OCI-M2 (cell line): Measurements from ENCODE around the gene PLPP1.
"Not testable (repeated sequence)": the region's sequence is repeated elsewhere in the genome, so short reads cannot be mapped to it uniquely, and the experiment has no call there.

Experiments used
- DNase-seq: peaks from one replicate; lab custom pipeline; 2025; ENCODE audit not compliant: unreplicated experiment; lab: John Stamatoyannopoulos, UW

The PLPP1 gene

GRCh38 chr5:55546947-55547346 lies 12.2 kb upstream of the PLPP1 start:
- no peak for DNase-seq

- DNase-seq = no peak
Observed at GRCh38 chr5:55544341-55544740, 9.6 kb upstream of the PLPP1 start.

- DNase-seq = no peak
Observed at GRCh38 chr5:55541056-55541635, 6.4 kb upstream of the PLPP1 start.

GRCh38 chr5:55540525-55540924 lies 5.8 kb upstream of the PLPP1 start:
- no peak for DNase-seq

GRCh38 chr5:55540024-55540423 lies 5.3 kb upstream of the PLPP1 start:
- no peak for DNase-seq

GRCh38 chr5:55538661-55539060 lies 3.9 kb upstream of the PLPP1 start:
- DNase-seq = no peak

- DNase-seq = not testable (repeated sequence)
Observed at GRCh38 chr5:55537315-55537714, 2.6 kb upstream of the PLPP1 start.

- DNase-seq = no peak
Observed at GRCh38 chr5:55535199-55535905, 588 bp upstream of the PLPP1 start.

- no peak for DNase-seq
Observed at GRCh38 chr5:55533521-55534435, 986 bp downstream of the PLPP1 start.

GRCh38 chr5:55530669-55531068 lies 4.1 kb downstream of the PLPP1 start:
- DNase-seq = no peak

- DNase-seq = no peak
Observed at GRCh38 chr5:55524816-55525215, 9.9 kb downstream of the PLPP1 start.

- DNase-seq = no peak
Observed at GRCh38 chr5:55523293-55523692, 11.5 kb downstream of the PLPP1 start.

GRCh38 chr5:55521881-55522280 lies 12.9 kb downstream of the PLPP1 start:
- DNase-seq = no peak

GRCh38 chr5:55520117-55520839 lies 14.5 kb downstream of the PLPP1 start:
- no peak for DNase-seq

GRCh38 chr5:55518831-55519390 lies 15.9 kb downstream of the PLPP1 start:
- no peak for DNase-seq

GRCh38 chr5:55517804-55518203 lies 17.0 kb downstream of the PLPP1 start:
- DNase-seq = no peak

GRCh38 chr5:55511010-55511409 lies 23.8 kb downstream of the PLPP1 start:
- no peak for DNase-seq

- no peak for DNase-seq
Observed at GRCh38 chr5:55510523-55510880, 24.3 kb downstream of the PLPP1 start.

- no peak for DNase-seq
Observed at GRCh38 chr5:55509796-55510522, 24.8 kb downstream of the PLPP1 start.

GRCh38 chr5:55509097-55509496 lies 25.7 kb downstream of the PLPP1 start:
- DNase-seq = no peak
